HL-60 (cell line): Measurements from ENCODE around the gene ALK.

ENCODE experiments used
- CTCF ChIP-seq: IDR thresholded peaks from one replicate; pipeline ENCODE4 v1.5.1; 2011; ENCODE audit warnings: low read length, control low read depth, inconsistent platforms; ENCODE audit not compliant: insufficient read depth
- GABPA ChIP-seq: IDR thresholded peaks from 2 replicates; pipeline ENCODE4 v1.6.1; 2012; ENCODE audit warnings: low read depth
- POLR2AphosphoS5 ChIP-seq: IDR thresholded peaks from 2 replicates; pipeline ENCODE4 v1.6.1; 2012; ENCODE audit warnings: low read depth
- SPI1 ChIP-seq: IDR thresholded peaks from 2 replicates; pipeline ENCODE4 v1.6.1; 2012; ENCODE audit warnings: low read depth, mild to moderate bottlenecking, borderline replicate concordance
- TF ChIP-seq, protein P1 (sequence below): IDR thresholded peaks from 2 replicates; pipeline ENCODE4 v1.6.1; 2012; ENCODE audit warnings: low read depth; ENCODE audit not compliant: insufficient replicate concordance

DNA sequence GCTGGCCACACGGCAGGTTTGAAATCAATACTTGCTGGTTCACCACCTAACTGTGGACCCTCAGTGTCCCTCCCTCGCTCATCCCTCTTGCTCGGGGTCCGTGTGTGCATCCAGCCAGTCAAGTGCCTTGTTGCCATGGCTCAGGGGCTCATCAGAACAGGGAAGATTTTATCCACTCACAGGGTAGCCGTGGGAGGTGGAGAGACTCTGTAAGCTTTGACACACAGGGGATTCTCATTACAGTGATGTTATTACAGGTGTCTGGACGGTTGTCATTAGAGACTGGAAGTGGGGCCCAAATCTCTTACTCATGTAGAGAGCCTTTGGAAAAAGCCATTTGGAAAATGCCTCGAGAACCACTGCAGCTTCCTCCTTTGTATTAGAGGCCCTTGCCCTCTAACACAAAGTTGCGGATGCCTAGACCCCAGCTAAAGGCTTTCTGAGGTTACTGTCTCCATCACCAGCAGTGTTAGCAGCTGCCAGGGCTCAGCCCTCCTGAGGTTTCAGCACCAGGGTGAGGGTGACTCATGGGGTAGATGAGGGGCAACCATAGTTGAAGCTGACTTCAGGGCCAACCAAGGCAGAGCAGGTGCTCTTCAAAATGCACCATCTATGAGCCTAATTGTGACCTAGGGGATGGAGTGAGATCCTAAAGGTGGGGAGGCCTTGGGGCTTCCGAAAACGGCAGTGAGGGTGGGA lies 610.6 kb downstream of the ALK start:
- TF ChIP-seq CTCF = no peak
- TF ChIP-seq GABPA = no peak
- no peak for TF ChIP-seq POLR2AphosphoS5
- TF ChIP-seq SPI1 = no peak
- TF ChIP-seq, protein P1, sequence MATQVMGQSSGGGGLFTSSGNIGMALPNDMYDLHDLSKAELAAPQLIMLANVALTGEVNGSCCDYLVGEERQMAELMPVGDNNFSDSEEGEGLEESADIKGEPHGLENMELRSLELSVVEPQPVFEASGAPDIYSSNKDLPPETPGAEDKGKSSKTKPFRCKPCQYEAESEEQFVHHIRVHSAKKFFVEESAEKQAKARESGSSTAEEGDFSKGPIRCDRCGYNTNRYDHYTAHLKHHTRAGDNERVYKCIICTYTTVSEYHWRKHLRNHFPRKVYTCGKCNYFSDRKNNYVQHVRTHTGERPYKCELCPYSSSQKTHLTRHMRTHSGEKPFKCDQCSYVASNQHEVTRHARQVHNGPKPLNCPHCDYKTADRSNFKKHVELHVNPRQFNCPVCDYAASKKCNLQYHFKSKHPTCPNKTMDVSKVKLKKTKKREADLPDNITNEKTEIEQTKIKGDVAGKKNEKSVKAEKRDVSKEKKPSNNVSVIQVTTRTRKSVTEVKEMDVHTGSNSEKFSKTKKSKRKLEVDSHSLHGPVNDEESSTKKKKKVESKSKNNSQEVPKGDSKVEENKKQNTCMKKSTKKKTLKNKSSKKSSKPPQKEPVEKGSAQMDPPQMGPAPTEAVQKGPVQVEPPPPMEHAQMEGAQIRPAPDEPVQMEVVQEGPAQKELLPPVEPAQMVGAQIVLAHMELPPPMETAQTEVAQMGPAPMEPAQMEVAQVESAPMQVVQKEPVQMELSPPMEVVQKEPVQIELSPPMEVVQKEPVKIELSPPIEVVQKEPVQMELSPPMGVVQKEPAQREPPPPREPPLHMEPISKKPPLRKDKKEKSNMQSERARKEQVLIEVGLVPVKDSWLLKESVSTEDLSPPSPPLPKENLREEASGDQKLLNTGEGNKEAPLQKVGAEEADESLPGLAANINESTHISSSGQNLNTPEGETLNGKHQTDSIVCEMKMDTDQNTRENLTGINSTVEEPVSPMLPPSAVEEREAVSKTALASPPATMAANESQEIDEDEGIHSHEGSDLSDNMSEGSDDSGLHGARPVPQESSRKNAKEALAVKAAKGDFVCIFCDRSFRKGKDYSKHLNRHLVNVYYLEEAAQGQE = no peak
